Measurements from ENCODE around the gene GOLGA6L7. TPM values are rescaled to one million over a fixed set of nuclear protein-coding genes. Genes with fewer than 3 reads are reported as not detected.
"Not testable (repeated sequence)": the region's sequence is repeated elsewhere in the genome, so short reads cannot be mapped to it uniquely, and the experiment has no call there.

The GOLGA6L7 gene
- total and polyA plus RNA-seq, 9 of the 15 experiments (the other 6 are each of a cell fraction or from before 2014, with no cell fraction given): 0.11 to 0.14 (median 0.11) TPM; not detected in 6

GRCh38 chr15:28843520-28843919 is 4.9 kb downstream of the GOLGA6L7 start:
- POLR2A ChIA-PET; H3K4me1 ChIP-seq (replicated peaks in 1 of 2; ENCODE audit: control insufficient read depth in 2 of 2, insufficient read depth in 2 of 2, low read length in 2 of 2); DNase-seq (ENCODE audit: extremely low read depth in 1 of 4, low spot score in 3 of 4); H3K4me2 ChIP-seq (ENCODE audit: insufficient read depth, low read length); intact Hi-C loops (cut with micrococcal nuclease); H3K27ac ChIP-seq (ENCODE audit: extremely low read depth, low read depth, low read length); FAIRE-seq; H3K36me3 ChIP-seq (ENCODE audit: control insufficient read depth, insufficient read depth, low read length); H2AFZ ChIP-seq (ENCODE audit: low read depth, low read length); H3K9me1 ChIP-seq (ENCODE audit: control insufficient read depth, insufficient read depth, low read length); H4K20me1 ChIP-seq (replicated peaks; ENCODE audit: control insufficient read depth, insufficient read depth, low read length); H3K79me2 ChIP-seq (ENCODE audit: control insufficient read depth, insufficient read depth, low read length); H3K27me3 ChIP-seq (ENCODE audit: control insufficient read depth in 2 of 2, insufficient read depth in 2 of 2, low read length in 2 of 2); H3K9me3 ChIP-seq (replicated peaks; ENCODE audit: control insufficient read depth, insufficient read depth, low read depth, low read length); in situ Hi-C loops (cut with MboI); BruUV-seq (replicated peaks); H3K4me3 ChIP-seq; H3K9ac ChIP-seq (ENCODE audit: insufficient read depth in 1 of 2, low read depth in 2 of 2, low read length in 2 of 2); CTCF ChIA-PET (ENCODE audit: low intra/inter-chr PET ratio); ATAC-seq: not testable (repeated sequence)
- 97% methylated on average over 7 of the region's 12 CpGs for WGBS (ENCODE audit: insufficient coverage, low coverage, missing lambda C conversion rate)

GRCh38 chr15:28842210-28842609 is 6.2 kb downstream of the GOLGA6L7 start:
- POLR2A ChIA-PET; intact Hi-C loops (cut with micrococcal nuclease); H3K9me3 ChIP-seq (replicated peaks; ENCODE audit: control insufficient read depth, insufficient read depth, low read depth, low read length); H3K9me1 ChIP-seq (ENCODE audit: control insufficient read depth, insufficient read depth, low read length); H3K36me3 ChIP-seq (ENCODE audit: control insufficient read depth, insufficient read depth, low read length); BruUV-seq (replicated peaks); H3K4me3 ChIP-seq; ATAC-seq; H3K4me1 ChIP-seq (replicated peaks in 1 of 2; ENCODE audit: control insufficient read depth in 2 of 2, insufficient read depth in 2 of 2, low read length in 2 of 2); H3K27me3 ChIP-seq (ENCODE audit: control insufficient read depth in 2 of 2, insufficient read depth in 2 of 2, low read length in 2 of 2); CTCF ChIA-PET (ENCODE audit: low intra/inter-chr PET ratio); in situ Hi-C loops (cut with MboI); H3K9ac ChIP-seq (ENCODE audit: insufficient read depth in 1 of 2, low read depth in 2 of 2, low read length in 2 of 2); H3K4me2 ChIP-seq (ENCODE audit: insufficient read depth, low read length); H4K20me1 ChIP-seq (replicated peaks; ENCODE audit: control insufficient read depth, insufficient read depth, low read length); H2AFZ ChIP-seq (ENCODE audit: low read depth, low read length); FAIRE-seq; H3K27ac ChIP-seq (ENCODE audit: extremely low read depth, low read depth, low read length); H3K79me2 ChIP-seq (ENCODE audit: control insufficient read depth, insufficient read depth, low read length): not testable (repeated sequence)
- 86% methylated on average over 10 of the region's 11 CpGs for WGBS (ENCODE audit: insufficient coverage, low coverage, missing lambda C conversion rate)
- peak in 1 of 4 experiments; percentile 1 for DNase-seq (ENCODE audit: extremely low read depth in 1 of 4, low spot score in 3 of 4)

- H3K27ac ChIP-seq (ENCODE audit: extremely low read depth, low read depth, low read length); CTCF ChIA-PET (ENCODE audit: low intra/inter-chr PET ratio); intact Hi-C loops (cut with micrococcal nuclease); H3K4me3 ChIP-seq; H3K9me1 ChIP-seq (ENCODE audit: control insufficient read depth, insufficient read depth, low read length); ATAC-seq; H3K4me2 ChIP-seq (ENCODE audit: insufficient read depth, low read length); FAIRE-seq; H3K4me1 ChIP-seq (replicated peaks in 1 of 2; ENCODE audit: control insufficient read depth in 2 of 2, insufficient read depth in 2 of 2, low read length in 2 of 2); H3K9ac ChIP-seq (ENCODE audit: insufficient read depth in 1 of 2, low read depth in 2 of 2, low read length in 2 of 2); BruUV-seq (replicated peaks); H3K9me3 ChIP-seq (replicated peaks; ENCODE audit: control insufficient read depth, insufficient read depth, low read depth, low read length); H2AFZ ChIP-seq (ENCODE audit: low read depth, low read length); DNase-seq (ENCODE audit: extremely low read depth in 1 of 4, low spot score in 3 of 4); H4K20me1 ChIP-seq (replicated peaks; ENCODE audit: control insufficient read depth, insufficient read depth, low read length); H3K79me2 ChIP-seq (ENCODE audit: control insufficient read depth, insufficient read depth, low read length); H3K27me3 ChIP-seq (ENCODE audit: control insufficient read depth in 2 of 2, insufficient read depth in 2 of 2, low read length in 2 of 2); in situ Hi-C loops (cut with MboI); POLR2A ChIA-PET; H3K36me3 ChIP-seq (ENCODE audit: control insufficient read depth, insufficient read depth, low read length): not testable (repeated sequence)
- WGBS (ENCODE audit: insufficient coverage, low coverage, missing lambda C conversion rate): 71% methylated on average over 1 of the region's 9 CpGs
Observed at GRCh38 chr15:28840285-28840684, 8.2 kb downstream of the GOLGA6L7 start.

- H3K4me1 ChIP-seq (replicated peaks in 1 of 2; ENCODE audit: control insufficient read depth in 2 of 2, insufficient read depth in 2 of 2, low read length in 2 of 2): peaks cover 0 to 12% of the 10 kb centered on the region in 2 experiments; a peak in 3 of 5 replicates
- H3K4me3 ChIP-seq; DNase-seq (ENCODE audit: extremely low read depth in 1 of 4, low spot score in 3 of 4); POLR2A ChIA-PET; in situ Hi-C loops (cut with MboI); FAIRE-seq; H3K4me2 ChIP-seq (ENCODE audit: insufficient read depth, low read length); H3K9me3 ChIP-seq (replicated peaks; ENCODE audit: control insufficient read depth, insufficient read depth, low read depth, low read length); BruUV-seq (replicated peaks); CTCF ChIA-PET (ENCODE audit: low intra/inter-chr PET ratio); H3K9ac ChIP-seq (ENCODE audit: insufficient read depth in 1 of 2, low read depth in 2 of 2, low read length in 2 of 2); ATAC-seq; H2AFZ ChIP-seq (ENCODE audit: low read depth, low read length); H4K20me1 ChIP-seq (replicated peaks; ENCODE audit: control insufficient read depth, insufficient read depth, low read length); H3K9me1 ChIP-seq (ENCODE audit: control insufficient read depth, insufficient read depth, low read length); H3K36me3 ChIP-seq (ENCODE audit: control insufficient read depth, insufficient read depth, low read length); H3K79me2 ChIP-seq (ENCODE audit: control insufficient read depth, insufficient read depth, low read length); H3K27me3 ChIP-seq (ENCODE audit: control insufficient read depth in 2 of 2, insufficient read depth in 2 of 2, low read length in 2 of 2); H3K27ac ChIP-seq (ENCODE audit: extremely low read depth, low read depth, low read length): not testable (repeated sequence)
- 91% methylated on average over 7 of the region's 10 CpGs for WGBS (ENCODE audit: insufficient coverage, low coverage, missing lambda C conversion rate)
- intact Hi-C loops (cut with micrococcal nuclease): loop anchor here (5.0 kb wide), 1 partner anchor 77 kb away; no protein-coding TSS in a partner anchor
Observed at GRCh38 chr15:28834957-28835585, 13.4 kb downstream of the GOLGA6L7 start.

Measured in K562 (cell line).